Gastrocnemius medialis (tissue), 4 donors: Measurements from ENCODE around the gene MMP11.
A peak's percentile ranks its signal among the peaks of the same experiment; 100 is the strongest.

Source experiments
- CTCF ChIP-seq, 5 experiments: fragments of 450-650 bp in 3 of 5; fragments of 200-600 bp in 2 of 5; sonication (generic) in 2 of 5; IDR thresholded peaks in 4 of 5; conservative IDR thresholded peaks in 1 of 5; 1 replicate in 4 of 5; 2 replicates in 1 of 5; pipeline ENCODE4 v1.5.1; 2016 to 2019; ENCODE audit warnings: antibody characterized with exemption in 5 of 5, mild to moderate bottlenecking in 3 of 5, moderate library complexity in 3 of 5
- POLR2A ChIP-seq, 2 donors: fragments of 450-650 bp; IDR thresholded peaks; one replicate each; pipeline ENCODE4 v1.6.1; 2017; ENCODE audit warnings: antibody characterized with exemption in 2 of 2, mild to moderate bottlenecking in 2 of 2, moderate library complexity in 2 of 2

GRCh38 chr22:23742505-23743264, 30.0 kb upstream of the MMP11 start:
- TF ChIP-seq CTCF (IDR thresholded peaks at IDR 0.05 in 4 of 5, conservative IDR thresholded peaks at IDR 0.05 in 1 of 5), result no peak
- TF ChIP-seq POLR2A (IDR thresholded peaks at IDR 0.05), result peak; percentile 25 to 46
